LoVo (cell line): ENCODE results near the gene GRAMD4.
A peak's percentile ranks its signal among the peaks of the same experiment; 100 is the strongest.

Source experiments
- DNase-seq: peaks from one replicate; pipeline ENCODE4 v3.0.0-alpha.2; 2016; ENCODE audit warnings: low spot score

Gene GRAMD4

DNA sequence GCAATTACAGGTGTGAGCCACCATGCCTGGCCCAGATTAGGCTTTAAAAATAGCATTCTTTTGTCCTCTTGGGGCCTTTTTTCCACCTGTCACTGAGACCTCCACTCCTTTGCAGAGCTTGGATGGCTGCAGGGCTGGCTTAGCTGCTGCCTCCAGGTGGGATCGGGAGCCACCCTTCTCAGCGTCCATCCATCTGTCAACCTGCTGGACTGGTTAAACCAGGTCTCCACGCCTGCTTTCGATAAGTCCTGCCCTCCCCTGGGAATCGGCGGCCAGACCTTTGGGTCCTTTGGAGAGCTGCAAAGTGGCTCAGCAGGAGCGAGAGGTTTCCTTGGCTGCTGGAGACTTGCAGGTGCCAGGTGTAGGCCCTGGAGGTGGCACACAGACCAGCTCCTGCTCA is 23.4 kb upstream of the GRAMD4 start:
- peak; percentile 85 for DNase-seq

- no peak for DNase-seq
These were observed 22.0 kb upstream of the GRAMD4 start for GRCh38 chr22:46598224-46598623.

- DNase-seq: no peak
These were observed 21.3 kb upstream of the GRAMD4 start for GRCh38 chr22:46598737-46599424.

GRCh38 chr22:46600273-46600796 is 19.9 kb upstream of the GRAMD4 start:
- no peak for DNase-seq

DNA sequence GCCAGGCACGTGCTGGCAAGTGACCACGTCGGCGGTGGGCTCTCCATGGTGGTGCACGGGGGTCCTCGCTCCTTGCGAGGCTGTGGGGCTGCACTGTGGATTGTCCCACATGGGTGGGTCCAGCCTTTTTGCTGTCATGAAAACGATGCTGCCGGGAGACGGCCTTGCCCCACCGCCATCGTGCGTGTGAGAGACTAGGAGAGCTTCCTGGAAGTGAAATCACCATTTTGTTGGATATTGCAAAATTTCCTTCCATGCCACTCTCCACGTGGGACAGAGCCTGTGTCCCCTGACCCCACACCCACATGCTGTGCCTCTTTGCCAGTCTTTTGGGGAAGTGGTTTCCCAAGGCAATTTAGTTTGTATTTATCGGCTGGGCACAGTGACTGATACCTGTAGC is 18.2 kb upstream of the GRAMD4 start:
- DNase-seq: no peak

DNA sequence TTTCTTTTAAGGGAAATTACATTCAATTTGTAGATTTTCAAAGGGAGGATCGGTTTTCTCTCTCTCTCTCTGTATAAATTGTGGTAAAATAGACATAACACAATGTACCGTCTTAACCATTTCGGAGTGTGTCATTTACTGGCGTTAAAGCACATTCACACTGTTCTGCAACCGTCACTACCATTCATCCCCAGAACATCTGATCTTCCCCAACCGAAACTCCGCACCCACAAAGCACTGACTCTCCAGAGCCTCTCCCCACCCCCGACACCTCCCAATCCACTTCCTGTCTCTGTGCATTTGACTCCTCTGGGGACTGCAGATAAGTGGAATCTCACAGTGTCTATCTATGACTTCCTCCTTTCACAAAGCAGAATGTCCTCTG is 15.9 kb upstream of the GRAMD4 start:
- DNase-seq: no peak

DNA sequence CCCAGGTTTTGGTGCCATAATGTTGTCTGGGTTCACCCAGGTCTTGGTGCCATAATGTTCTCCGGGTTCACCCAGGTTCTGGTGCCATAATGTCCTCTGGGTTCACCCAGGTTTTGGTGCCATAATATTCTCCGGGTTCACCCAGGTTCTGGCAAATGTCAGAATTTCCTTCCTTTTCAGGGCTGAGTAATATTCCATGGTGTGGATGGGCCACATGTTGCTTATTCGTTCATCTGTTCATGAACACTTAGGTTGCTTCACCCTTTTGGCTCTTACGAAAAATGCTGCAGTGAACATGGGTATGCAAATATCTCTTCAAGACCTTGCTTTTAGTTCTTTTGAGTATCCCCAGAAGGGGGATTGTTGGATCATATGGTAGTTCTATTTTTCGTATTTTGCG is 15.1 kb upstream of the GRAMD4 start:
- DNase-seq: no peak

DNA sequence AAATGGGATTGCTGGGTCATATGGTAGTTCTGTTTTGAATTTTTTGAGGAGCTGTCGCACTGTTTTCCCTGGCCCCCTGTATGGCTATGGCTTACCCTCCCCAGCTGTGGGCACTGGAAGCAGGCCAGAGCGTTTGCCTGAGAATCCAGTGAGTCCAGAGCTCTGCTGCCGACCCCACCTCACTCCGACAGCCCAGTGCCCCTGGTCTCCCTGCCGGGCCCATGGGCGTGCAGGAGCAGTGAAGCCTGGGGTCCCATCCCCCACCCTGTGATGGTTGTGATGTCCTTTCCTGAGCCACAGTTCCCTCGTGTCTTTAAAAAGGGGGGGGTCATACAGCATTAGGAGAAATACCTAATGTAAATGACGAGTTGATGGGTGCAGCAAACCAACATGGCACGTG is 13.3 kb upstream of the GRAMD4 start:
- no peak for DNase-seq

DNA sequence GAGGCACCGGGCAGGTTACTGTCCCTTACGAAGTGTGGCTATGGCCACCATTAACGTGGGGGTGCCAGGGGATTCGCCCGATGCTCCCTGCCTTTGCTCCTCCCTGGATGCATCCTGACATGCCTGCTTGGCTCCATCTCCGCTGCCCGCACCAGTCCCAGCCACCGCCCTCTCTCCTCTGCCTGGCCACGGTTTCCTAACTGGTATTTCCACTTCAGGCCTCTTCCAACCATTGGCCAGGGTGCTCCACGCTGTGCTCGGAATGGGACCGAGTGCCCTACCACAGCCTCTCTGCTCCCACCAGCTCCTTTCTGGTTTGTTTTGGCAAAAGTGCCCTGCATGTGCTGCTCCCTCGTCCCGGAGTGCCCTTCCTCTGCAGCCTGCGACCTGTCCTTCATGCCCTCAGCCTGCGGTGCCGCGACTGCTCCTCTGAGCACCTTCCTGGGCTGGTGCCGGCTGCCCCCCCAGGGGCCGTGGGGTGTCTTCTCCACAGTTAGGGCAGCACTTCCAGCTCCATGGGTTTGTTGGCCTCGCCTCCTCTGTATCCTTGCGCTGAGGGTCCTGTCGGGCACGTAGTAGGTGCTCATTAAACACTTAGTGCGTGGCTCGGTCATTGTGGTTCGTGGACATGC is 12.6 kb upstream of the GRAMD4 start:
- DNase-seq: no peak

- DNase-seq: no peak
These were observed 11.0 kb upstream of the GRAMD4 start for GRCh38 chr22:46609175-46609690.

DNA sequence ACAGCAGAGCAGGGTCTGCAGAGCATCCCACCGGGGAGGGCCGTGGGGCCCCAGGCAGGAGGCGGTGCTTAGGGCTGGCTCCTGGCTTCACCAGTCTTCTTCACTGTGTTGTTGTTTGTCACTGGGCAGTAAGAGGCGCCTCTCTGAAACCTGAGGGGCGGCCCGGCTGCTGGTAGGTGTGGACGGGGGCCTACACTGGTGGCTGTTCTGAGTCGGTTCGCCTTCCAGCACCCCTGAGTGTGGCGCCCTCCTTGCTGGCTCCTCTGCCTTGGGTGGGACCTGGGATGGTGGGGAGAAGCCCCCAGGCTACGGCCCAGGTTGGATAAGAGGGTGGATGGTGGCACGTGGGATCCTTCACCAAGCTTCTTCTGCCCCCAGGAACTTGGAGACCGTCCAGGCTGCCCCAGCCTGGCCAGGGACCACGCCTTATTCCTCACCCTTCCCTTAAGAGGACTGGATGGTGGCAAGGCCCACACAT is 10.4 kb upstream of the GRAMD4 start:
- no peak for DNase-seq

DNA sequence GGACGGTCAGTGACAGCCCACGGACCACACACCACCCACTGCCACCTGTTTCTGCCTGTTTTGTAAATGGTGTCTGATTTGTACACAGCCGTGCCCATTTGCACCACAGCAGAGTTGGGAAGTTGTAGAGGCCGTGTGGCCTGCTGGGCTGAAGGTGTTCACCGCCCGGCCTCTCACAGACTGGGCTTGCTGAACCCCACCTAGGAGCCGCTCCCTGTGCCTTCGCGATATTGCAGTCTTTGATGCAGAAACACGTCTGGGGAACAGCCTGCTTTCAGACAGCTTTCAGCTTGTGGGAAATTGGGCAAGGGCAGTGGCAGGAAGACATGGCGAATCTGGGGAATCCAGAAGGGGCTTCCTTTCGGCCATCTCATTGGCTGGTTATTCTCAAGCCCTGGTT is 9.8 kb upstream of the GRAMD4 start:
- no peak for DNase-seq

DNA sequence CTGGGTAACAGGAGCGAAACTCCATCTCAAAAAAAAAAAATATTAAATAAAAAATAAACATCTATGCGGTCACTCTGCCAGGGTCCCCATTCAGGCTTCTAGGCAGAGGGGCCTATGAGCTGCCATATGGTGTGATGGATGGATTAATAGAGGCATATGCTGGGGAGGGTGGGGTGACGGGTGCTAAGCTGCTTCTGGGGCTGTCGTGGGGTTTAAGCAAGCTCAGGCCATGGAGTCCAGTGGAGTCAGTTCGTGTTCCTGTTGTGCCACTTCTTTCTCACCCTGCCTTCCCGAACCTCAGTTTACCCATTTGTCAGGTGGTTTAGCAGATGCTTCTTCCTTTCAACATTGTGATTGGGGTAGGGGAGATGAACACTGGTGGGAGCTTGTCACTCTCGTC is 9.0 kb upstream of the GRAMD4 start:
- no peak for DNase-seq

DNA sequence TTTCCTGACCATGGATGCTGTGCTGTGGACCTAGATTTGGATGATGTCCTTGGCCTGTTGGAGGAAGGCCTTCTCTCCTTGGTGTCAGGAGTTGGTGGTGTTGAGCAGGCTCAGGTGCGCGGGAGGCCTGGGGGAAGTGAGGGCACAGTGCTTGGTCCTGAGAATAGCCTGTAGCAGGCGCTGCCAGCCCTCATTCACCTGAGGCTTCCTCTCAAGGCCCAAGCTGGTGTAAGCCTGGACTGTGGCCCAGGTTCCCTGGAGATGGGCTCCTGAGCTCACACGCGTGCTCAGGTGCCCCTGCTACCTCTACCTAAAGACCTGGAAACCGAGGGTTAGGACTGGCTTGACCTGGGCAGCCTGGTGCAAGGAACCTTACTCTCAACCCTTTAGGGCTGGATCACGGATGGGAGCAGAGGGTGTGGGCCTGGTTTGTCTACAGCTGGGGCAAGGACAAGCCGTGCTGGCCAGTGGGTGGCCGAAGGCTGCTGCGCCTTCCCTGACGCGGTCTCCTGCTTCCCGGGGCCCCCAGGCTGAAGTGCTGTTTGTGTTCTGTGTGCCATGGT is 7.8 kb upstream of the GRAMD4 start:
- no peak for DNase-seq

- DNase-seq: no peak
These were observed 7.1 kb upstream of the GRAMD4 start for GRCh38 chr22:46612904-46613605.

DNA sequence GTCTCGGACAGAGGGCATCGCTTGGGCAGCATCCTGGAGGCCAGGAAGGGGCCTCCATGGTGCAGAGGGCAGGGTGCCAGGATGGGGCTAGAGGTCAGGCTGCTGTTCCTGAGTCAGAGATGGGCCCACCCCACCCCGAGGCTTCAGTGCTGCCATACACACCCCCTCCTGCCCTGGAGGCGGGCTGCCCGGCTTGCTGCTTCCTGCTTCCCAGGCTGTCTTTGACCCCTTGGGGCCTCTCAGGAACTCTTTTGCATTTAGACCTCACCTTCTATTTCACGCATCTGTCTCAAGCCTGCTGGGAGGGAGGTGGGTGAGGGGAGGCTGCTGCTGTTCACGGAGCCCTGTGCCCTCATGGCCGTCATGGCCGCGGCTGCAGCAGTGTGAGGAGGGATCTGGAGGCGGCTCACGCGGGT is 6.6 kb upstream of the GRAMD4 start:
- no peak for DNase-seq

DNA sequence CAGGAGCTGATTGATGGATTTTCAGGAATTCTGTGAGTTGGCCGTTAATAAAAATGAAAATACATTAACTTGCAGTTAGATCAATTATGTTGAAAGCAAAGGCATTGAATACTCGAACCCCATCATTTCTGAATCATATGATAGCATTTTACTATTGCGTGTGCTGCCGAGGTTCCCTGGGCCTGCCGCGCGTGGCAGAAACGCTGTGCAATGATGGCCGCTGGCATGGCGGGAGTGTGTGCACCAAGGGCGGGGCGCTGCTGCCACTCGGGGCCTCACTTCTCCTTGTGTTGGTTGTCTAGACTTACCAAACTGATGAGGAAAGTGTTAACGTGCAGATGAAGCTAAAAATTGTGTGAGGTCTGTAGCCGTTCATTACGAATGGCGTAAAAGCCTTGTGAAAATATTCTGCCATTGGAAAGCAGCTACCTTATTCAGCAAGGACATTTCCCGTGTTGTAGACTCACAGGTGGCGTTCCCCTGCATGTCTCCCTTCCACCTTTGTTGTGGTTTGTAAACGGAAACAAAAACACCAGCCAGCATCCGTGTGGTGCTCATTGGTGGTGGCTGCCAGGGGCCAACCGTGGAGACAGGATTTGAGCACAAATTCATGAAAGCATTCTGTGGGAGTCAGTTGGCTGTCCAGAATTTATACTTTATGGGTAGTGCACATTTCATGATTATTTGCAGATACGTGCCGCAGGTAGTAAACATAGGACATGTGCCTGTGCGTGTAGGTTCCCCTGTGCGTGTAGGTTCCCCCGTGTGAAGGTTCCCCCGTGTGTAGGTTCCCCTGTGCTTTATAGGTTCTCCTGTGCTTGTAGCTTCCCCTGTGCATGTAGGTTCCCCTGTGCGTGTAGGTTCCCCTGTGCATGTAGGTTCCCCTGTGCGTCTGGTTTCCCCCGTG is 5.9 kb upstream of the GRAMD4 start:
- no peak for DNase-seq

GRCh38 chr22:46617207-46617985 is 2.8 kb upstream of the GRAMD4 start:
- no peak for DNase-seq

DNA sequence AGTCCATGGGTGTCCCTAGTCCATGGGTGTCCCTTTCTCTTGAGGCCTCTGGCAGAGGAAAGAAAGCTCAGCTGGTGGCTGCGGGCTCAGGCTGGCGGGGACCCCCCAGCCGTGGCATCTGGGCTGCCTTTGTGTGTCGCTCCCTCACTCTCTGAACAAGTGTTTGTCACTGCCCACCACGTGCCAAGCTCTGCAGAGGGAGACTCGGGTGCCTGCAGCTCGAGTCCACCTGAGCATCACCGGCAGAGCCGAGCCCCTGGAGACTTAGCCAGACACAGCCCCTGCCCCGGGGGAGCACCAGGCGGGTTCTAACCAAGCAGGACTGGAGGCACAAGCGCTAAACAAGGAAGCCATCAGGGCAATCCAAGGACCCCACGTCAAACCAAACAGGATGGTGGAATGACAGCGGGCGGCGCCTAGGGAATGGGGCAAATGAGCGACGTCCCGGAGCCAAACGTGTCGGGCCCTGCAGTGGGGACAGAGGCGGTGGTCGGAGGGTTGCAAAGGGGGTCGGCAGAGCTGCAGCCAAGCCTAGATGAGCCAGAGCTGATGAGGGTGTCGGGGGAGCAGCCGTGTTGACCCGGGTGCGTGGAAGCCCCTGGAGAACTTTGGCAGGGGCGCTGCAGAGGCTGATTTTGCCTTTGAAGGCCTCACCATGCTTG is 2.1 kb upstream of the GRAMD4 start:
- no peak for DNase-seq

GRCh38 chr22:46618667-46619066 is 1.5 kb upstream of the GRAMD4 start:
- DNase-seq: no peak
